Coronary artery (tissue), 2 donors: ENCODE results near the gene CHN2.

Source experiments
- DNase-seq: peaks from one replicate; pipeline ENCODE4 v3.0.0-alpha.2; 2017; ENCODE audit warnings: low spot score
- H3K27ac ChIP-seq, 2 donors: fragments of 200-600 bp; sonication (generic); one replicate each; pipeline ENCODE4 v1.5.1; 2016 to 2019
- H3K4me3 ChIP-seq: fragments of 200-600 bp; sonication (generic); 2 replicates; pipeline ENCODE4 v1.5.1; 2016; ENCODE audit warnings: mild to moderate bottlenecking, moderate library complexity
- CTCF ChIP-seq: fragments of 200-600 bp; sonication (generic); IDR thresholded peaks from one replicate; pipeline ENCODE4 v1.5.1; 2019; ENCODE audit warnings: antibody characterized with exemption

CHN2 gene

GRCh38 chr7:29150856-29151255, 43.7 kb upstream of the CHN2 start:
- no peak for TF ChIP-seq CTCF
- no peak overlapping the region for H3K27ac ChIP-seq
- no peak overlapping the region for H3K4me3 ChIP-seq
- DNase-seq: no peak

GRCh38 chr7:29154076-29154475, 40.5 kb upstream of the CHN2 start:
- no peak for TF ChIP-seq CTCF
- H3K27ac ChIP-seq: no peak overlapping the region
- H3K4me3 ChIP-seq: no peak overlapping the region
- no peak for DNase-seq

- Histone ChIP-seq H3K27ac (no peak overlapping the region), H3K4me3 (no peak overlapping the region)
- TF ChIP-seq CTCF: no peak
- DNase-seq: no peak
These were observed 37.6 kb upstream of the CHN2 start for GRCh38 chr7:29156907-29157452.

- no peak overlapping the region for H3K4me3 ChIP-seq
- no peak for TF ChIP-seq CTCF
These were observed 35.7 kb upstream of the CHN2 start for GRCh38 chr7:29158795-29159423.

GRCh38 chr7:29160080-29160479, 34.5 kb upstream of the CHN2 start:
- no peak overlapping the region for H3K4me3 ChIP-seq
- DNase-seq: no peak
- TF ChIP-seq CTCF: no peak
- no peak overlapping the region for H3K27ac ChIP-seq

More at GRCh38 chr7:29158795-29159423, 35.7 kb upstream of the CHN2 start:
- DNase-seq: no peak
- H3K27ac ChIP-seq: no peak overlapping the region

- Histone ChIP-seq H3K27ac (no peak overlapping the region), H3K4me3 (no peak overlapping the region)
- DNase-seq: no peak
- no peak for TF ChIP-seq CTCF
These were observed 33.3 kb upstream of the CHN2 start for GRCh38 chr7:29161231-29161630.

- no peak for TF ChIP-seq CTCF
- DNase-seq: no peak
- Histone ChIP-seq H3K27ac (no peak overlapping the region), H3K4me3 (no peak overlapping the region)
These were observed 32.0 kb upstream of the CHN2 start for GRCh38 chr7:29162577-29162976.
